ENCODE measurements around the gene HAPLN1.
A peak's percentile ranks its signal among the peaks of the same experiment; 100 is the strongest.

HAPLN1 gene

GRCh38 chr5:83721953-83722901 is 1.6 kb upstream of the HAPLN1 start:
- peak overlapping the region; percentile 83 for H3K4me3 Mint-ChIP-seq
- peaks cover 7% of the 10 kb centered on the region for H3K36me3 Mint-ChIP-seq (ENCODE audit: low read depth)
- peak overlapping the region; percentile 99 for H3K27ac Mint-ChIP-seq
- H3K9me3 Mint-ChIP-seq = peaks cover 6% of the 10 kb centered on the region
- peak; percentile 79 for DNase-seq
- H3K27me3 Mint-ChIP-seq (ENCODE audit: low read depth, poor library complexity) = no peaks in the 10 kb centered on the region
- peaks cover 73% of the 10 kb centered on the region for H3K4me1 Mint-ChIP-seq
- TF ChIP-seq CTCF (IDR thresholded peaks at IDR 0.05) = peak; percentile 38

GRCh38 chr5:83718936-83719495 is 1.6 kb downstream of the HAPLN1 start:
- no peaks in the 10 kb centered on the region for H3K36me3 Mint-ChIP-seq (ENCODE audit: low read depth)
- no peaks in the 10 kb centered on the region for H3K27me3 Mint-ChIP-seq (ENCODE audit: low read depth, poor library complexity)
- H3K9me3 Mint-ChIP-seq = no peaks in the 10 kb centered on the region
- TF ChIP-seq CTCF (IDR thresholded peaks at IDR 0.05) = no peak
- H3K27ac Mint-ChIP-seq = peak overlapping the region; percentile 55
- peaks cover 85% of the 10 kb centered on the region for H3K4me1 Mint-ChIP-seq
- peak overlapping the region; percentile 83 for H3K4me3 Mint-ChIP-seq
- no peak for DNase-seq

GRCh38 chr5:83718195-83718825 is 2.3 kb downstream of the HAPLN1 start:
- no peaks in the 10 kb centered on the region for H3K9me3 Mint-ChIP-seq
- H3K4me1 Mint-ChIP-seq = peaks cover 86% of the 10 kb centered on the region
- H3K27me3 Mint-ChIP-seq (ENCODE audit: low read depth, poor library complexity) = no peaks in the 10 kb centered on the region
- peak; percentile 51 for DNase-seq
- H3K27ac Mint-ChIP-seq = no peak overlapping the region
- peak overlapping the region; percentile 83 for H3K4me3 Mint-ChIP-seq
- TF ChIP-seq CTCF (IDR thresholded peaks at IDR 0.05) = peak; percentile 91
- H3K36me3 Mint-ChIP-seq (ENCODE audit: low read depth) = no peaks in the 10 kb centered on the region

- H3K9me3 Mint-ChIP-seq = no peaks in the 10 kb centered on the region
- H3K27ac Mint-ChIP-seq = peak overlapping the region; percentile 39
- peaks cover 2% of the 10 kb centered on the region for H3K36me3 Mint-ChIP-seq (ENCODE audit: low read depth)
- peaks cover 68% of the 10 kb centered on the region for H3K4me1 Mint-ChIP-seq
- no peak for DNase-seq
- peak overlapping the region; percentile 17 for H3K4me3 Mint-ChIP-seq
- no peaks in the 10 kb centered on the region for H3K27me3 Mint-ChIP-seq (ENCODE audit: low read depth, poor library complexity)
- TF ChIP-seq CTCF (IDR thresholded peaks at IDR 0.05) = no peak
Measured at GRCh38 chr5:83715236-83716065, 5.2 kb downstream of the HAPLN1 start.

- Mint-ChIP-seq H3K36me3 (ENCODE audit: low read depth) (peaks cover 8% of the 10 kb centered on the region), H3K27ac (peak overlapping the region; percentile 86), H3K4me1 (peaks cover 62% of the 10 kb centered on the region), H3K9me3 (no peaks in the 10 kb centered on the region), H3K27me3 (ENCODE audit: low read depth, poor library complexity) (no peaks in the 10 kb centered on the region), H3K4me3 (no peak overlapping the region)
- TF ChIP-seq CTCF (IDR thresholded peaks at IDR 0.05) = no peak
- no peak for DNase-seq
Measured at GRCh38 chr5:83714810-83715209, 5.8 kb downstream of the HAPLN1 start.
